ENCODE measurements around the gene PRICKLE1. TPM values are rescaled to one million over a fixed set of nuclear protein-coding genes. Genes with fewer than 3 reads are reported as not detected.

Gene PRICKLE1
- total RNA-seq, 1 donor from 2014 or later = 6.4 TPM

- peaks cover 10% of the 10 kb centered on the region for H3K27me3 Mint-ChIP-seq (ENCODE audit: unreplicated experiment)
- DNase-seq = no peak
- no peak overlapping the region for H3K27ac Mint-ChIP-seq (ENCODE audit: unreplicated experiment)
- TF ChIP-seq, protein P1, sequence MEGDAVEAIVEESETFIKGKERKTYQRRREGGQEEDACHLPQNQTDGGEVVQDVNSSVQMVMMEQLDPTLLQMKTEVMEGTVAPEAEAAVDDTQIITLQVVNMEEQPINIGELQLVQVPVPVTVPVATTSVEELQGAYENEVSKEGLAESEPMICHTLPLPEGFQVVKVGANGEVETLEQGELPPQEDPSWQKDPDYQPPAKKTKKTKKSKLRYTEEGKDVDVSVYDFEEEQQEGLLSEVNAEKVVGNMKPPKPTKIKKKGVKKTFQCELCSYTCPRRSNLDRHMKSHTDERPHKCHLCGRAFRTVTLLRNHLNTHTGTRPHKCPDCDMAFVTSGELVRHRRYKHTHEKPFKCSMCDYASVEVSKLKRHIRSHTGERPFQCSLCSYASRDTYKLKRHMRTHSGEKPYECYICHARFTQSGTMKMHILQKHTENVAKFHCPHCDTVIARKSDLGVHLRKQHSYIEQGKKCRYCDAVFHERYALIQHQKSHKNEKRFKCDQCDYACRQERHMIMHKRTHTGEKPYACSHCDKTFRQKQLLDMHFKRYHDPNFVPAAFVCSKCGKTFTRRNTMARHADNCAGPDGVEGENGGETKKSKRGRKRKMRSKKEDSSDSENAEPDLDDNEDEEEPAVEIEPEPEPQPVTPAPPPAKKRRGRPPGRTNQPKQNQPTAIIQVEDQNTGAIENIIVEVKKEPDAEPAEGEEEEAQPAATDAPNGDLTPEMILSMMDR (IDR thresholded peaks at IDR 0.05; ENCODE audit: partially characterized antibody, unreplicated experiment) = no peak
- H3K4me1 Mint-ChIP-seq (ENCODE audit: low read depth, unreplicated experiment) = peaks cover 15% of the 10 kb centered on the region
- H3K36me3 Mint-ChIP-seq (ENCODE audit: unreplicated experiment) = no peaks in the 10 kb centered on the region
- peaks cover 14% of the 10 kb centered on the region for H3K9me3 Mint-ChIP-seq (ENCODE audit: unreplicated experiment)
- H3K4me3 Mint-ChIP-seq (ENCODE audit: unreplicated experiment) = no peak overlapping the region
These were observed 3.7 kb downstream of the PRICKLE1 start for GRCh38 chr12:42585841-42586216.

DNA sequence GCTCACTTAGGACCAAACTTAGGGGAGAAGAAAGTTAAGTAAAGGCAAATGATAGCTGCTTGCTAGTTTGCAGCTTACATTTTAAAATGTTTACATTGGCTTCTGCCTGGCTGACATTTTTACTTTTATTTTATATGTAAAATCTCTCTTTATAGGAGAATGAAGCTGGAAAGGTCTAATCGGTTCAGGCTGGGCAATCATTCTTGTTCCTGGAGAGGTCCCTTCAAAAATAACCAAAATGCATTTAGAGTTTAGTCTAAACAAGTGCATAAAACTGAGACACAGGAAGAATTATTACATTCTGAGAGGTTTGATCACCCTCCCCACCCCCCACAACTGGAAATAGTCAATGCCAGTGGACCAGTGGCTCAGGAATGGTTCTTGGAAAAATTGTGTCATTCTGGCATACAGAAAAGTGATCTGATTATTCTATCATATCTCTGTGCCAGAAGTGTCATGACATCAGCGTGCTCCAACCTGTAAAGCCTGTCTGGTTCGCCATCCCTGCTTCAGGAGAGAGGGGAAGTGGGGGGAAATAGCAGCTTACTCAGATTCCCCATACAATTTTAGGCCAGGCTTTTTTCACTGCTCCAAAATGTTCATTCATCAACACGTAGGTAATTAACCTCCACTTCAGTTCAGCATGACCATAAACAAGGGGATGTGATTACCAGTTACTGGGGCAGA lies 4.2 kb downstream of the PRICKLE1 start:
- H3K27me3 Mint-ChIP-seq (ENCODE audit: unreplicated experiment) = peaks cover 9% of the 10 kb centered on the region
- DNase-seq = no peak
- no peaks in the 10 kb centered on the region for H3K36me3 Mint-ChIP-seq (ENCODE audit: unreplicated experiment)
- peaks cover 9% of the 10 kb centered on the region for H3K9me3 Mint-ChIP-seq (ENCODE audit: unreplicated experiment)
- TF ChIP-seq, protein P1 (IDR thresholded peaks at IDR 0.05; ENCODE audit: partially characterized antibody, unreplicated experiment) = no peak
- peaks cover 15% of the 10 kb centered on the region for H3K4me1 Mint-ChIP-seq (ENCODE audit: low read depth, unreplicated experiment)
- no peak overlapping the region for H3K27ac Mint-ChIP-seq (ENCODE audit: unreplicated experiment)
- H3K4me3 Mint-ChIP-seq (ENCODE audit: unreplicated experiment) = no peak overlapping the region

- H3K36me3 Mint-ChIP-seq (ENCODE audit: unreplicated experiment) = no peaks in the 10 kb centered on the region
- TF ChIP-seq, protein P1 (IDR thresholded peaks at IDR 0.05; ENCODE audit: partially characterized antibody, unreplicated experiment) = no peak
- peaks cover 9% of the 10 kb centered on the region for H3K27me3 Mint-ChIP-seq (ENCODE audit: unreplicated experiment)
- peaks cover 6% of the 10 kb centered on the region for H3K9me3 Mint-ChIP-seq (ENCODE audit: unreplicated experiment)
- H3K4me1 Mint-ChIP-seq (ENCODE audit: low read depth, unreplicated experiment) = peaks cover 15% of the 10 kb centered on the region
- H3K4me3 Mint-ChIP-seq (ENCODE audit: unreplicated experiment) = no peak overlapping the region
- H3K27ac Mint-ChIP-seq (ENCODE audit: unreplicated experiment) = no peak overlapping the region
- DNase-seq = no peak
These were observed 4.9 kb downstream of the PRICKLE1 start for GRCh38 chr12:42584651-42585111.

GRCh38 chr12:42583016-42583415 lies 6.5 kb downstream of the PRICKLE1 start:
- Mint-ChIP-seq H3K9me3 (ENCODE audit: unreplicated experiment) (peaks cover 2% of the 10 kb centered on the region), H3K4me1 (ENCODE audit: low read depth, unreplicated experiment) (peaks cover 8% of the 10 kb centered on the region), H3K27me3 (ENCODE audit: unreplicated experiment) (peaks cover 2% of the 10 kb centered on the region), H3K4me3 (ENCODE audit: unreplicated experiment) (no peak overlapping the region), H3K27ac (ENCODE audit: unreplicated experiment) (no peak overlapping the region), H3K36me3 (ENCODE audit: unreplicated experiment) (no peaks in the 10 kb centered on the region)
- TF ChIP-seq, protein P1 (IDR thresholded peaks at IDR 0.05; ENCODE audit: partially characterized antibody, unreplicated experiment) = no peak
- DNase-seq = no peak

DNA sequence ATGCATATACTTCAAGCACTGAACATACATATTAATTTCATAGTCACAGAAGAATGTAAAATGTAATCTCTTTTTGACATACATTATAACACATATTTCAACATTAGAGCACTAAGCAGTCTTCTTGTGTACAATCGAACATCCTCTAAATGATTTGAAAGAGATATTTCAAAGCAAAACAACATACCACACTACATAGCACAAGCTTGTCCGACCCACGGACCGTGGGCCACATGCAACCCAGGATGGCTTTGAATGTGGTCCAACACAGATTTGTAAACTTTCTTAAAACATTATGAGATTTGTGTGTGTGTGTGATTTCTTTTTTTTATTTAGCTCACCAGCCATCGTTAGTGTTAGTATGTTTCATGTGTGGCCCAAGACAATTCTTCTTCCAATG lies 7.0 kb downstream of the PRICKLE1 start:
- Mint-ChIP-seq H3K27ac (ENCODE audit: unreplicated experiment) (no peak overlapping the region), H3K4me1 (ENCODE audit: low read depth, unreplicated experiment) (peaks cover 3% of the 10 kb centered on the region), H3K9me3 (ENCODE audit: unreplicated experiment) (peaks cover 2% of the 10 kb centered on the region), H3K36me3 (ENCODE audit: unreplicated experiment) (no peaks in the 10 kb centered on the region), H3K27me3 (ENCODE audit: unreplicated experiment) (peaks cover 2% of the 10 kb centered on the region), H3K4me3 (ENCODE audit: unreplicated experiment) (no peak overlapping the region)
- no peak for DNase-seq
- TF ChIP-seq, protein P1 (IDR thresholded peaks at IDR 0.05; ENCODE audit: partially characterized antibody, unreplicated experiment) = no peak

All from glutamatergic neuron (in vitro differentiated cells).